GM19035 (cell line): ENCODE results near the gene CCNY.
A peak's percentile ranks its signal among the peaks of the same experiment; 100 is the strongest.

Experiments
- ATAC-seq: cut with Tn5 transposase; IDR thresholded peaks from one replicate; pipeline ENCODE4 v1.9.1; 2021; ENCODE audit not compliant: unreplicated experiment

CCNY gene

DNA sequence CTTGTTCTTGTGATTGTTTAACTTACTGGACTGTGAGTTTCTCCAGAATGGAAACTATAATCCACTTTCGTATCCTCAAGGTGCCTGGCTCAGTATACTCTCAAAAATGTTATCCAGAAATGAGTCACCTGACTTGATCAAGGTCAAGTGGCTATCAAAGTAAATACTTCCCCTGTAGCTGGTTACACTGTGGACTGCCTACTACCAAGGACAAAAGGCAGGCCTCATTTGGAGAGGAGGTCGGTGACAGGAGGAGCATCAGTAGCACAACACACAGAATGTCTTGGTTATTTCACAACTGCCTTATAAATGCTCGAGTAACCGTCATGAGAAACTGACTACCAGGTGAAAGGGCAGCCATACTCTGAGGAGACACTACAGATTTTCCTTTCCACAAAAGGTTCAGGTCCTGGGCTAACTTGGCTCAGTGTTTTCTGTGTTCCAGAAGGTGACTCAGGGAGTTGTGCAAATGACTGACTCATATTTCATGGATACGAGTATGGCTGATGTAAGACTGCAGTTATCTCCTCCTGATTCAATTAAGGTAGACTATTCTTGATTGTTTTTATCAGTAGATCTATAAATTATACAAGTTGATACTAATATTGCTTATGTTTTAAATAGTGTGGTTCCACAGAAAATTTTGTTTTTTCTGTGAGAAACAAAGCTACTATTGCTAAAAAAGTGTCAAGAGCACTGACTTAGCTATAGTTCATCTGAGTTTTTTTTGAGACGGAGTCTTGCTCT lies 4.2 kb upstream of the CCNY start:
- no peak for ATAC-seq

DNA sequence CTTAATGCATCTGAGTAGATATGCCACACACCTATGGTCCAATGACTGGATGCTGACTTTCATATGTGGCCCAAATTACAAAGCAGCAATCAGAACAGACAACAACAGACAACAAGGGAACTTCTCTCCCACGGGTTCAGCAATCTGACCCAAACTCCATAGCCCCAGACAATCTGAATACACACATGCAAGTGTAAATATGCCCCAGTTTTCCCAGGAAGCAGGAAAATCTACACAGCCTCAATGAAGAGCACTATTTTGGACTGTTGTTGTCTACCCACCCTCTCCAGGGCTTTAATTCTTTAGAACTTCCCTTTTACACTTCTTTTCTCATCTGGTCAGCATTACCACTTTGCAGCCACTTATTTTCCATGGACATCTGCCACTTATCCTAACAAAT lies 2.0 kb upstream of the CCNY start:
- no peak for ATAC-seq

DNA sequence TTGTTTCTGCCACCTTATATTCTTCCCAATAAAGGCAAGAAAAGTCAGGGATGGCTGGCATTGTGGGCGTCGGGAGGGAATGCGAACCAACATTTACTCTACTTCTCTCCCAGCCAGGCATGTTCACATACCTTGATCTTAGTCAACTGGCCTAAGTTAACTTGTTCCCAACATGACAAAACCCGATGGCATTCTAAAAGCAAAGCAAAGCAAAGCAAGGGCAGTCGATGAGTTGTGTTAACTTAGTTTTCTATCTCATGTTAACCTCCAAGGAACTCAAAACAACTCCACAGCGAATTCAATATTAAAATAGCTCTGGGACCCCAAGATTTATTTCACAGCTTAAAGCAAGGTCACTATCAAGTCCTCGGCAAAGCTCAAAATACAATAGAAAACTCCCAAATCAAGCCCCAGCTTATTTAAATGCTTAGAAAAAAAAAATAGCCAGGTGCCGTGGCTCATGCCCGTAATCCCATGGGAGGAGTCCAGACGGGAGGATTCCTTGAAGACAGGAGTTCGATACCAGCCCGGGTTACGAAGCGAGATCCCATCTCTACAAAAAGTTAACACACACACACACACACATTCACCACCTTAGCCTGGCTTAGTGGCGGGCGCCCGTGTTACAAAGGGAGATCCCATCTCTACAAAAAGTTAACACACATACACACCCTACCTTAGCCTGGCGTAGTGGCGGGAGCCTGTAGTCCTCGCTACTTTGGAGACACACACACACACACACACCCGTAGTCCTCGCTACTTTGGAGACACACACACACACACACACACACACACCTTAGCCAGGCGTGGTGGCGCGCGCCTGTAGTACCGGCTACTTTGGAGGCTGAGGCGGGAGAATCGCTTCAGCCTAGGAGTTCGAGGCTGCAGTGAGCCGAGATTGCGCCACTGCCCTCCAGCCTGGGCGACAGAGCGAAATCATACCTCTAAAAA lies 901 bp upstream of the CCNY start:
- ATAC-seq: peak; percentile 13

DNA sequence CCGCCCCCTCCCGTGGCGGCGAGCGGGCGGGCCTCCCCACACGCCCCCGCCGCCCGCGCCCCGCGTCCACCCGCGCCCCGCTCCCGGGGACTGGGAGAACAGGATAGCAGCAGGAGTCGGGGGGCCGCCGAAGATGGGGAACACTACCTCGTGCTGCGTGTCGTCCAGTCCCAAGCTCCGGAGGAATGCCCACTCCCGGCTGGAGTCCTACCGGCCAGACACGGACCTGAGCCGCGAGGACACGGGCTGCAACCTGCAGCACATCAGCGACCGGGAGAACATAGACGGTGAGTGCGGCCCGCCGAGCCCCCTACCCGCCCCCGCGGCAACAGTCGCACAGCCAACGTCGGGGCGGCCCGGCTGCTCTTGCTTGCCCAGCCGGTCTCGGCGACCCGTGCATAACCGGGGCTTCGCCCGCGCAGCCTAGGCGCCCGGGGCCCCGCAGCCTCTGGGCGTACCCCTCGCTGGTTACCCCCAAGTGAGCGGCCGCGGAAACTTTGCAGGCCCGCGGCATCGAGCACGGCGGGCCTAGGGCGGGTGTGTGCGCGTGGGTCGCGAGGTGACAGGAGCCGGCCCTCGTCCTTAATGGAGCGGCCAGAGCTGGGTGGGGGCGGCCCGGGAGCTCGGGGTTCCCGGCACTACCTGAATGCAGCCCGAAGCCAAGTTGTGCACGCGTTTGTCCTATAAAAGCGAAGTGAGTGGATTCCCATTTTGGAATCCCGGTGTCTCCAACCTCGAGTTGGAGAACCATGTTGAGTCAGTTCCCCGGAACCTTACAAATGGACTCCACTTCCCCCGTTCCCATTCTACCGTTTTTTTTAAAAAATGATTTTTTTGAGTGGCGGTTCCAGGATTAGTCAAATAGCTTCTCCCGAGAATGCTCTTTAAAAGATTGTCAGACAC lies 863 bp downstream of the CCNY start:
- ATAC-seq: peak; percentile 8

DNA sequence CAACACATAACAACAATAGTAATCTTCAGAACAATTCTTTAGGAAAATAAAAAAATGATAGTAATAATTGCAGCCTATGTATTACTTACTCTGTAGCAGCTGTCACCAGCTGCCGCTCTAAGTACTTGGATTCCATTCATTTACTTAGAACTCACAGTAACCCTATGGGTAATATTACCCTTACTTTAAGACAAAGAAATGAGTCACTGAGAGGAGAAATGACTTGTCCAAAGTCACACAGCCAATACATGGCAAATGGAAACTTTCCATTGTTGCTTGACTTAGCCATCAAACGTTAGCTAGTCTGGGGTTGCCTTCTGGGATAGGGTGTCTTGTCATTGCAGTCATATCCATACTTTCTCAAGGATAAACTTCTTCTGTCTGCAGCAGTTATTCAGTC lies 3.6 kb downstream of the CCNY start:
- ATAC-seq: peak; percentile 30

DNA sequence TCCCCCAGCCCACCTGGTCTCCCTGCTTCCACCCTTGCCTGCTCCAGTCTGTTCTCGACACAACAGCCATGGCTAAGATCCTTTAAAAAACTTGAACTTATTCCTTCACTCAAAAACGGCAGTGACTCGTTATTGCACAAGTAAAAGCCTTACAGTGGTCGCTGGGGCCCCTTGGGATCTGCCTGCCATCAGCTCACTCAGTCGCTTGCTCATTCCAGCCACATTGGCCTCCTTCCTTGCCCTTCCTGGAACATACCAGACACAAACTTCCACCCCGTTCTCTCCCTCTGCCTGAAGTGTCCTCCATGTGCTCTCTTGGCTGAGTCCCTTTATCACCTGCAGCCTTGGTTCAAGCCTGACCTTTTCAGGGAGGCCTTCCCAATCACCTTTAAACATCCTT lies 4.7 kb downstream of the CCNY start:
- no peak for ATAC-seq

DNA sequence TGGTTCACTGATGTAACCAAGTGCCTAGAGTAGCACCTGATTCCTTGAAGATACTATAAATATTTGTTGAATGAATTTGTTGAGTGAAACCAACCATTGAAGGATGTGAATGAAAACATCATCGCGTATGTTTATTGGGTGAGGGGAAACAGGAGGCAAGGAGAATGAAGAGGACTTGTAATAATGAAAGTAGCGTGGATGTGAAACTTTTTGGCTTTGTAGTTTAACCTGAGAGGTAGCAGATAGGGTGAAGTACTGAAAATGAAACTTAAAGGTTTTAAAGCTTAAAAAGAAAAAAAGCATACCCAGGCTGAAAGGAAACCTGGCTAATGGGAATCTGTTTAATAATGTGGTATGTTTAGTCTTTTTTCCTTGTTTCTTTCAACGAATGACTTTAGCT lies 5.2 kb downstream of the CCNY start:
- peak; percentile 75 for ATAC-seq

DNA sequence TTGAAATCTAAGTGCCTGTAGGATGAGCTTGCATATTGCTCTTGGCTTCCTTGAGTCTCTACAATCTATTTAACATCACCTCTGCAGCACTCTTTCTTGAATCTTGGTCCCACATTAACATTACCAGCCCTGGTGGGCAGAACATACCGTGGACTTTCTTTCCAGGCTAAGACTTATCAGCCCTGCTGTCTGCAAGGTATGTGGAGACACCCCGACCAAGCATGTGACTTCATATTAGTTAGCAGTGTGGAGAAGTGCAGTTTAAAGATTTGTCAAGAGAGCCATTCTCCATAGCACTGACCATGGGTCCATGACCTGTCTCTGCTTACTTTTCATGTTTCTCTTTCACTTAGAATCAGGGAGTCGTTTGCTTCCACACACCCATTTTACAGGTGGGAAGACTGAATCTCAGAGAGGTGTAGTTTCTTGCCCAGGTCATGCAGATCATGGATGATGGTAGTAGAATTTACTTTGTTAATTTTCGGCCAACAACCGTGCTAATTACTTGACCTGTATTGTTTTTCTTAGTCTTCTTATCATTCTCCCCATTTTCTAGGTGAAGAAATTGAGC lies 6.0 kb downstream of the CCNY start:
- no peak for ATAC-seq

DNA sequence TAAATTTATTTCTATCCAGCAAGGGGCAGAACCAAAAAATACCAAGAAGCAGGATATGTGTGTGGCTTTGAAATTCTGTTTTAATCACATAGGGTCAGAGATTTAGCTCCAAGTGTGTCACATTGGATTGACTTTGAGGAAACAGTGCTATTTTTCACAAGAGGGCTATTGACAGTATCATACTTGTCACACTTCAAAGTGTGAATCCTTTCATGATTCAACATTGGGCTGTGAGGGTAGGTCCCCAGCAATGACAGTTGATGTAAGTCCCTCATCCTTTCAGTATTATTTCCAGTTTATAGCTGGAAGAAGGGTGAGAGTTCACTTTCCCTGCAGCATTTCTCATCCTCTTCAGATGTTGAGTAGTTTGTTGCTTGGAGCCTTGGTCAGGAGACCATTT lies 7.4 kb downstream of the CCNY start:
- no peak for ATAC-seq

DNA sequence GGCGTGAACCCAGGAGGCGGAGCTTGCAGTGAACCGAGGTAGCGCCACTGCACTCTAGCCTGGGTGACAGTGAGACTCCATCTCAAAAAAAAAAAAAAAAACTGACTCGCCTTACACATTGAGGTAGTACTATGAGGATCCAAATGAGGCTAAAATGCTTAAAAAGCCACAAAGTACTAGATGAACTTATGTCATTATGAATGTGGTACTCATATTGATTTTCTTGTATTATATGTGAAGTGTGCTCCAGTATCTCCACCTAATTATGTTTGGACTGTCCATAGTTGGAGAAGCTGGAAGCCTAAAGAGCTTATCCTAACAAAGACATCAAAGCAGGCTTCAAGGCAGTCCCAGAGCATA lies 9.1 kb downstream of the CCNY start:
- no peak for ATAC-seq

DNA sequence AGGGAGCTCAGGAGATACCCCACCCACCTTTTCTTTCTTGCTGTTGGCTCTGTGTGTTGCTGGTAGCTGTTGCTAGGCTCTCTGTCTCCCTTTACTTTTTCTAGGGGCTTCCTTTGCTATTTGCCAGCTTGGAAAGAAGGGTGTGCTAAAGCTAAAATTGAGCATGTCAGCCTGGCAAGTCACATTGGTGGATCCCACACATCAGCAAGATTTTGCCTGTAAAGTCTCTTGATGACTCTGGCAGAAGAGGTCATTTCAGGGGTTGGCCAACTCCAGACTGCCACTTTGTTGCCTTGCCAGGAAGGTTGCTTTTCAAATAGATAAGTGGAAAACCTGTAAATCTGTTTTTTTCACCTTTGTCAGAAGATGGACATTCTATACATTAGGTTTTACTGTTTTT lies 9.9 kb downstream of the CCNY start:
- ATAC-seq: no peak

DNA sequence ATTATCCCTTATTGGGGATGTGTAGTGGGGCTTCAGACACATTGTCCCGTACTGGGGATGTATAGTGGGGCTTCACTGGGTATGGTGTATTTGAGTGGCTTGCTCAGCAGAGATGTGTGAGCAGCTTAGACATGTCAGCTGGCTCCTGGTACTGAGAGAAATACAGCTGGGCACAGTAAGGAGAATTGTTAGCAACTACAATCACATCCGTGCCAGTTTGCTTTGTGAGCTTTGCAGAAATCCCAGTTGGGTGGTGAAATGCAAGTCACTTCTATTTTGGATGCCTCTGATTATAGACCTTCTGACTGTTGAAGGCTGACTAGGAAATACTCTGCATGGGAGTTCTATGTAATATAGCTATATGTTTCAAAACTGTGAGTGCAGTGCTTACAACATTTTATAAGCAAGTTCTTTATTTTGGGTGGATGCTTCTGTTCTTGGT lies 10.8 kb downstream of the CCNY start:
- no peak for ATAC-seq

DNA sequence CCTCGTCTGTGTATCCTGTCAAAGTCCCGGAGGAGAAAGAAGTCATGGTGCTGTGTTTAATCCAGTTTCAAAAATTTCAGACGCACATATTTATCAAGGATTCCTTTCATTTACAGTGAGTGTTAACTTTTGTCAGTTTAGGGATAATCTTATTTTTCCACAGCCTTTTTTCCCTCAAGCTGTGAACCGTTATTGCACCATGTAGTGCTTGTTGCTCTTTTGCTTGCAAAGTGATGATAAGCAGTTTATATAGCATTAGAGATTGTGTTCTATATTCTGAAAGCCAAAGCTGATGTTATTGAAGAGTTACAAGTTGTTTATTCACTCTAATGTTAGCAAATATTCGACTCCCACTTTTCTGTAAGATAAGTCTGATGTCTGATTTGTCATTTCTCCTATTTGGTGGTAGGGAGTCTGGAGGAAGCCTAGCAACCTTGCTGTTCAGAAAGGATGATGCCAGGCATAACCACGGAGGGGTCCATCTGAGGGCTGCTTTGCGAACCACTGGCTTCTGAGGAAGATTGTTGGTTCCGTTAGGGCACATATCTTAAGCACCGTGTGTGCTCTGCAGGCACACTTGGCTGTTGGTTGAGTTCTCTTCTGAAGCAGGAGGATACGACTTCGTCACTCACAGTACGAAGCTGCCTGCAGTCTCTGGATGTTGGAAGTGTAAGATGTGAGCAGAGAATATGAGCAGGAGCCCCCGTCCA lies 11.7 kb downstream of the CCNY start:
- no peak for ATAC-seq

DNA sequence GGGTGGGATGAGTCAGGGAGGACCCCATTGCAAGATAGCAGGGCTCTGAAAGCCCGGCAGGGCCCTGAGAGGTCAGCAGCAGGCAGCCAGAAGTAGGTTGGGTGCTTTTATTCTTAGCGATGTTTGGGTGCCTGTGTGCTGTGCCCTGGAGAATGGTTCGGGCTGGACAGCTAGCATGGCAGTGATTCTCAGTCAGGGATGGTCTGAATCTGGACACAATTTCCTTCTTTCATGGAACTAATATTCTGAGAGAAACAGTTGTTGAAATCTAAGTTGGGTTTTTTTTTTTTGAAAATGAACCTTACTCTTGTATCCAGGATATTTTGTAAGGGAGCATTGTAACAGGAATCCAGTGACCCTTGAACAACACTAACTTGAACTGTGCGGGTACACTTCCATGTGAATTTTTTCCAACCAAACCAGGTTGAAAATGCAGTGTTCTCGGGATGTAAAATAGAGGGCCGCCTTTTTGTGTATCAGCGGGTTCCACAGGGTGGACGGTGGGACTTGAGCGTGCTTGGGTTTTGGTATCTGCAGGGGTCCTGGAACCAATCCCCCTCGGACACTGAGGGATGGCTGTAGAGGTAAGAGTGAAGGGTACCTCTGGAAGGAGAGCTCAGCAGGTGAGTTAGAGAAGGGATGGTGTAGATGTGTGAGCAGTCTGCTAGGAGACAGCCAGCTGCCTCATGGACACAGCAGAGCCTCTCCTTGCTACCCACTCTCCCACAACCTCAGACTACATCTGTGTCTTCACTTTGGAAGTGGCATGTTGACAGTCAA lies 12.5 kb downstream of the CCNY start:
- no peak for ATAC-seq

DNA sequence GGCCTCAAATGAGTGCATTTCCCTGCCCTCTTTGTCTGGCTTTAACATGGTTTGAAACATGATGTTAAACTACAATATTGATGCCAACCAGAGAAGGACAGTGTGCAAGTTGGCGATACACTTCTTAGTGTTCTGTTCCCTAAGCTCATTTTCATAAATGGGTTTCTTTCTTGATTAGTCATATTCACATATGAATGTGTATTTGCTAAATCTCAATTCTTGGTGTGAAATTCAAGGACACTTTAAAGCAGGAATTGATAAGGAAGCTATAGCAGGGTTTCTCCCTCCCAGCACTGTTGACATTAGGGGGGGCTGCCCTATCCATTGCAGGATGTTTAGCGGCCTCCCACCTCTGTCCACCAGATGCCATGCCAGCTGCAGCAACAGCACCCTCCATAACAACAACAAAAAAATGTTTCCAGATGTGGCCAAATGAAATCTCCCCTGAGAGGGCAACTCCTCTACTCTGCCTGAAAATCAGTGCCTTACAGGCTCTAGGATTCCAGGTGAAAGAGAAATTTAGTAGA lies 13.1 kb downstream of the CCNY start:
- no peak for ATAC-seq

DNA sequence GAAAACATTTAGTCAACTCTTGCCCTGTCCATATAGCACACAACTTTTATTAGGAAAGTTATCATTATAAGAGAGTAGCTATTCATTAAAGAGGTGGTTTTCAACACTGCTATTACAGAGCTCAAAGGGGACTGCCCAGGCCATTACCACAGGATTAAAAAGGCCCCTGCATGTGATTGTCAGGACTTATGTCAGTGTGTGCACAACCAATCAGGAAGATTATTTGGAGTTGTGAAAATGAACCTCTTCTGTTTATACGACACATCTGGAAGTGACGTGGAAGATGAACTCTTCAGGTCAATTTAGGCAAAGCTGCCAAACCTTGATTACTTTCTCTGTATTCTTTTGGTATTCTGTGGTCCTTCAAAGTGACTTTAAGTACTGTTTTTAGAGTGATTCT lies 14.7 kb downstream of the CCNY start:
- no peak for ATAC-seq

DNA sequence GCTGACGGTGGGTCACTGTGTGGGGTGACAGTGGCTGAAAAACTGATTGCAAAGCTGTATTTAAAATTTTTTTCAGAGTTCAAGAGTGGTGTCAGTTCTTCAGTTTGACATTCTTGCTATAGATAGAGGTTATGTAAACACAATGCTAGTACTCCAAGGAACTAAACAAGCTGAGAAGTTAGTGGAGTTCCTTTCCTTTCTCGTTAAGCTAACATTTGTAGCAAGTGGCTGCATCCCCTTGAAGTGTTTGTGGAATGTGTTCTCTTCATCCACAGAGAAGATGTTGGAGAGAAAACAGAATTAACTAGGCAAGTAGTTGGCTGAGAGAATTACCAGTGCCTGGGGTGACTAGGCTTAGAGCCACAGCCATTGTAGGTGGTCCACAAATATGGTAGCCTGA lies 15.8 kb downstream of the CCNY start:
- no peak for ATAC-seq

DNA sequence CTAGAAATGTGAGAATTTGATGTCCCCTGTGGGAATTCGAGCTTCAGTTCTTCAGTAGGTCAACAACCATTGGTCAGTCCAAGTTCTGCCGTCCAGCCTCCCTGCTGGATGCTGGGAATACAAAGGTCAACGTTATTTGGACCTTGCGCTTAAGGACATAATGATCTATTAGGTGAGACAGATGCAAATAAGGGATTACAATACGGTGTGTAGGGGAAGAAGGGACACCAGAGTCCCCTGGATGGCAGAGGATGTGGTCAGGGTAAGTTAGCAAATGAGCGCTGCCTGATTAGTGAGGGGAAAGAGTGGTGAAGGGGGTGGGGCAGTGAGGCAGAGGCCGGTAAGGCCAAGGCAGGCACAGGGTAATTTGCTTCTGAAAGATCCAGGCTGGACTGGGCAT lies 16.2 kb downstream of the CCNY start:
- no peak for ATAC-seq

DNA sequence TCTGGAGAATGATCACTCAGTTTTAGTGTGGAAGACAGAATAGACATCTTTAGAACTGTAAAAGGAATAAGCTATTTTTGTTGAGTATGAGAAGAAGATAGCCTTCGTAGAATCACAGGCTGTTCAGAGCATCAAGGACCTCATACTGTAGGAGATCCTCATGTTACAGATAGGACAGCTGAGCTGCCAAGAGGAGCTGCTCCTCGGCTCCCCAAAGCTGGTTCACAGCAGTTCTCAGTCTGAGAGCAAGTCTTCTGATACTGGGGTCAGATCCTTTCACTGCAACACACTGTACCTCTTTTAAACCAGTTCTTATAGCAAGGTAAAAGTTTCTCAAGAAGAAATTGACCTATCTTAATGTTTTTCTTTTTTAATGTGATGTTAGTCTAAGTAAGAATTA lies 17.1 kb downstream of the CCNY start:
- no peak for ATAC-seq
